Spleen (tissue), 7 donors: ENCODE data around the gene JCAD.

Experiments
- CTCF ChIP-seq, 11 experiments: fragments of 200-600 bp in 7 of 11; fragments of 450-650 bp in 4 of 11; sonication (generic) in 4 of 11; IDR thresholded peaks in 8 of 11; conservative IDR thresholded peaks in 3 of 11; 1 replicate in 7 of 11; 2 replicates in 4 of 11; pipeline versions ENCODE4 v1.4.0 to v1.8.0; 2016 to 2021; ENCODE audit warnings: antibody characterized with exemption in 11 of 11, inconsistent platforms in 4 of 11, mild to moderate bottlenecking in 1 of 11
- POLR2A ChIP-seq, 3 donors: fragments of 450-650 bp; IDR thresholded peaks; one replicate each; pipeline ENCODE4 v1.5.1; 2017; ENCODE audit warnings: antibody characterized with exemption in 3 of 3, mild to moderate bottlenecking in 1 of 3
- POLR2AphosphoS5 ChIP-seq, 3 donors: sonication (generic); formaldehyde crosslinking; IDR thresholded peaks; one replicate each; pipeline ENCODE4 v1.5.1; 2017; ENCODE audit warnings: antibody characterized with exemption in 3 of 3
- donor health status: DM: no; HTN: no; CAD: no; lungs with moderate emphysema.
- donor health status: DM: no; HTN: no; CAD: no.
- donor health status: DM: no; HTN: no; CAD: no.

DNA sequence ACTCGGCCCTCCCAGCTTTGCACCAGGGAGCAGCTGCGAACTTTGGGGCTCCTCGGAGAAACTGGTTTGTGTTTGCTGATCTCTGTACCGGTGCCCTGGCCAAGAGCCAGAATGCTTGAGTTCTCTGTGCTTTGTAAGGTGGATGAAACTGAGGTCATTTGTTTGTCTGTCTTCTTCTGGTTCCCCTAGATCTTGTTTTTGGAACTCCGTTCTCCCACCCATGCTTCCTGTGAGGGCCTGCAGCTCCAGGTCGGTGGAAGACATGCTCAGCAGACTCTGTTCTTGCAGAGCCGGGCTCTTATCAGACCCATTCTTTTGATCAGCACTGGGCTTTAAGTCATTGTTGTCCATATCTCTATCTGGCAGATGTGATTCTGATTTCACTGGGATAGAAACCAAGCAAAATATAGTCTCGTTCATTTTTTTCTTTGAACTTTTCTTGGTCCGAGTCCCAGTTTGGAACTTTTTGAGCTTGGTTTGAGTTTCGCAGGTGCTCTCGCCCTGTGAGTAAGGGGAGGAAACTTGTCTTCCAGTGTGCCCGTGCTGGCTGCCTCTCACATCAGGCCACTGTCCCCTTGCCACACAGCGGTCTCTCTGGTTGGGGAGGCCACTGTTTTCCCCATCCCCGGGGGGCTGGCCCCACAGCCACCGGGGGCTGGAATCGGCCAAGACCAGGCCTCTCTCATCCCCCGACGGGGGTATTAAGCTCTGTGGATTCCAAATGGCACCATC lies 31.2 kb downstream of the JCAD start:
- TF ChIP-seq CTCF (IDR thresholded peaks at IDR 0.05 in 8 of 11, conservative IDR thresholded peaks at IDR 0.05 in 3 of 11) = no peak
- TF ChIP-seq POLR2A (IDR thresholded peaks at IDR 0.05) = no peak
- TF ChIP-seq POLR2AphosphoS5 (IDR thresholded peaks at IDR 0.05) = no peak
